ENCODE data around the gene FBXO21.

FBXO21 gene

GRCh38 chr12:117168976-117169375 is 21.3 kb downstream of the FBXO21 start:
- no peak for DNase-seq (ENCODE audit: low read depth in 1 of 2, low spot score in 1 of 2)
- TF ChIP-seq JUND (IDR thresholded peaks at IDR 0.05; ENCODE audit: low read depth), result no peak
- in situ Hi-C loops (cut with HindIII; ENCODE audit: low pct_unique_long_range_greater_than_20kb, low sequenced_read_pairs), result no loop called here

- in situ Hi-C loops (cut with HindIII; ENCODE audit: low pct_unique_long_range_greater_than_20kb, low sequenced_read_pairs), result no loop called here
- no peak for TF ChIP-seq JUND (IDR thresholded peaks at IDR 0.05; ENCODE audit: low read depth)
- no peak for DNase-seq (ENCODE audit: low read depth in 1 of 2, low spot score in 1 of 2)
Measured at GRCh38 chr12:117167769-117168168, 22.5 kb downstream of the FBXO21 start.

GRCh38 chr12:117166107-117166506 is 24.2 kb downstream of the FBXO21 start:
- TF ChIP-seq JUND (IDR thresholded peaks at IDR 0.05; ENCODE audit: low read depth), result no peak
- in situ Hi-C loops (cut with HindIII; ENCODE audit: low pct_unique_long_range_greater_than_20kb, low sequenced_read_pairs), result no loop called here
- DNase-seq (ENCODE audit: low read depth in 1 of 2, low spot score in 1 of 2), result no peak

GRCh38 chr12:117165342-117165741 is 24.9 kb downstream of the FBXO21 start:
- DNase-seq (ENCODE audit: low read depth in 1 of 2, low spot score in 1 of 2), result peak in 1 of 2 experiments; percentile 28
- TF ChIP-seq JUND (IDR thresholded peaks at IDR 0.05; ENCODE audit: low read depth), result no peak
- in situ Hi-C loops (cut with HindIII; ENCODE audit: low pct_unique_long_range_greater_than_20kb, low sequenced_read_pairs), result no loop called here

- TF ChIP-seq JUND (IDR thresholded peaks at IDR 0.05; ENCODE audit: low read depth), result no peak
- DNase-seq (ENCODE audit: low read depth in 1 of 2, low spot score in 1 of 2), result no peak
- in situ Hi-C loops (cut with HindIII; ENCODE audit: low pct_unique_long_range_greater_than_20kb, low sequenced_read_pairs), result no loop called here
Measured at GRCh38 chr12:117162633-117163032, 27.6 kb downstream of the FBXO21 start.

GRCh38 chr12:117162167-117162539 is 28.1 kb downstream of the FBXO21 start:
- no peak for DNase-seq (ENCODE audit: low read depth in 1 of 2, low spot score in 1 of 2)
- no peak for TF ChIP-seq JUND (IDR thresholded peaks at IDR 0.05; ENCODE audit: low read depth)
- in situ Hi-C loops (cut with HindIII; ENCODE audit: low pct_unique_long_range_greater_than_20kb, low sequenced_read_pairs), result no loop called here

- no peak for DNase-seq (ENCODE audit: low read depth in 1 of 2, low spot score in 1 of 2)
- in situ Hi-C loops (cut with HindIII; ENCODE audit: low pct_unique_long_range_greater_than_20kb, low sequenced_read_pairs), result no loop called here
- no peak for TF ChIP-seq JUND (IDR thresholded peaks at IDR 0.05; ENCODE audit: low read depth)
Measured at GRCh38 chr12:117161460-117162166, 28.7 kb downstream of the FBXO21 start.

GRCh38 chr12:117159674-117160073 is 30.6 kb downstream of the FBXO21 start:
- DNase-seq (ENCODE audit: low read depth in 1 of 2, low spot score in 1 of 2), result no peak
- in situ Hi-C loops (cut with HindIII; ENCODE audit: low pct_unique_long_range_greater_than_20kb, low sequenced_read_pairs), result no loop called here
- no peak for TF ChIP-seq JUND (IDR thresholded peaks at IDR 0.05; ENCODE audit: low read depth)

- no peak for DNase-seq (ENCODE audit: low read depth in 1 of 2, low spot score in 1 of 2)
- TF ChIP-seq JUND (IDR thresholded peaks at IDR 0.05; ENCODE audit: low read depth), result no peak
- in situ Hi-C loops (cut with HindIII; ENCODE audit: low pct_unique_long_range_greater_than_20kb, low sequenced_read_pairs), result no loop called here
Measured at GRCh38 chr12:117158911-117159553, 31.2 kb downstream of the FBXO21 start.

GRCh38 chr12:117158096-117158495 is 32.2 kb downstream of the FBXO21 start:
- no peak for TF ChIP-seq JUND (IDR thresholded peaks at IDR 0.05; ENCODE audit: low read depth)
- in situ Hi-C loops (cut with HindIII; ENCODE audit: low pct_unique_long_range_greater_than_20kb, low sequenced_read_pairs), result no loop called here

GRCh38 chr12:117155278-117156060 is 34.8 kb downstream of the FBXO21 start:
- no peak for TF ChIP-seq JUND (IDR thresholded peaks at IDR 0.05; ENCODE audit: low read depth)
- in situ Hi-C loops (cut with HindIII; ENCODE audit: low pct_unique_long_range_greater_than_20kb, low sequenced_read_pairs), result no loop called here
- peak; percentile 81 to 98 for DNase-seq (ENCODE audit: low read depth in 1 of 2, low spot score in 1 of 2)

More at GRCh38 chr12:117158096-117158495, 32.2 kb downstream of the FBXO21 start:
- DNase-seq (ENCODE audit: low read depth in 1 of 2, low spot score in 1 of 2), result no peak

GRCh38 chr12:117152793-117153775 is 37.2 kb downstream of the FBXO21 start:
- no peak for DNase-seq (ENCODE audit: low read depth in 1 of 2, low spot score in 1 of 2)
- no peak for TF ChIP-seq JUND (IDR thresholded peaks at IDR 0.05; ENCODE audit: low read depth)
- in situ Hi-C loops (cut with HindIII; ENCODE audit: low pct_unique_long_range_greater_than_20kb, low sequenced_read_pairs), result no loop called here

All from T47D (cell line).